ENCODE data around the gene RBM33. TPM values are rescaled to one million over a fixed set of nuclear protein-coding genes. Genes with fewer than 3 reads are reported as not detected.
"Not testable (repeated sequence)": the region's sequence is repeated elsewhere in the genome, so short reads cannot be mapped to it uniquely, and the experiment has no call there.

RBM33 gene
- polyA plus RNA-seq, 1 donor (not counting 4 experiments of a cell fraction or from before 2014, with no cell fraction given): 8.9 TPM

GRCh38 chr7:155685791-155686160, 41.3 kb downstream of the RBM33 start:
- no peaks in the 10 kb centered on the region for H4K20me1 ChIP-seq (ENCODE audit: control insufficient read depth, extremely low read depth, insufficient read depth, low read length)
- H3K9me3 ChIP-seq (ENCODE audit: control insufficient read depth, low read depth, low read length): no peaks in the 10 kb centered on the region
- H3K4me3 ChIP-seq (ENCODE audit: control insufficient read depth in 2 of 3, extremely low read depth in 1 of 3, insufficient read depth in 2 of 3, low read depth in 1 of 3, low read length in 3 of 3): no peak overlapping the region
- FAIRE-seq: no peak
- H3K36me3 ChIP-seq (ENCODE audit: control insufficient read depth in 2 of 2, extremely low read depth in 1 of 2, insufficient read depth in 2 of 2, low read length in 2 of 2): peaks cover 6 to 8% of the 10 kb centered on the region in 2 experiments
- H3K27me3 ChIP-seq (ENCODE audit: control insufficient read depth, extremely low read depth, insufficient read depth, low read length): no peaks in the 10 kb centered on the region
- DNase-seq (ENCODE audit: low read depth, low spot score): no peak
- H3K4me1 ChIP-seq (ENCODE audit: control insufficient read depth, extremely low read depth, insufficient read depth, low read length): no peaks in the 10 kb centered on the region
- H2AFZ ChIP-seq (ENCODE audit: control insufficient read depth, low read length): no peak overlapping the region
- H3K9ac ChIP-seq (ENCODE audit: control insufficient read depth, extremely low read depth, insufficient read depth, low read length): no peak overlapping the region
- dilution Hi-C loops (cut with MboI; ENCODE audit: extremely low pct_ligation_motif_present, low sequenced_read_pairs): no loop called here
- H3K4me2 ChIP-seq (ENCODE audit: control insufficient read depth, extremely low read depth, insufficient read depth, low read depth, low read length): no peak overlapping the region
- no peaks in the 10 kb centered on the region for H3K9me1 ChIP-seq (ENCODE audit: control insufficient read depth, extremely low read depth, insufficient read depth, low read length)
- TF ChIP-seq, protein P1, sequence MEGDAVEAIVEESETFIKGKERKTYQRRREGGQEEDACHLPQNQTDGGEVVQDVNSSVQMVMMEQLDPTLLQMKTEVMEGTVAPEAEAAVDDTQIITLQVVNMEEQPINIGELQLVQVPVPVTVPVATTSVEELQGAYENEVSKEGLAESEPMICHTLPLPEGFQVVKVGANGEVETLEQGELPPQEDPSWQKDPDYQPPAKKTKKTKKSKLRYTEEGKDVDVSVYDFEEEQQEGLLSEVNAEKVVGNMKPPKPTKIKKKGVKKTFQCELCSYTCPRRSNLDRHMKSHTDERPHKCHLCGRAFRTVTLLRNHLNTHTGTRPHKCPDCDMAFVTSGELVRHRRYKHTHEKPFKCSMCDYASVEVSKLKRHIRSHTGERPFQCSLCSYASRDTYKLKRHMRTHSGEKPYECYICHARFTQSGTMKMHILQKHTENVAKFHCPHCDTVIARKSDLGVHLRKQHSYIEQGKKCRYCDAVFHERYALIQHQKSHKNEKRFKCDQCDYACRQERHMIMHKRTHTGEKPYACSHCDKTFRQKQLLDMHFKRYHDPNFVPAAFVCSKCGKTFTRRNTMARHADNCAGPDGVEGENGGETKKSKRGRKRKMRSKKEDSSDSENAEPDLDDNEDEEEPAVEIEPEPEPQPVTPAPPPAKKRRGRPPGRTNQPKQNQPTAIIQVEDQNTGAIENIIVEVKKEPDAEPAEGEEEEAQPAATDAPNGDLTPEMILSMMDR (optimal IDR thresholded peaks at IDR 0.05 in 1 of 3, IDR thresholded peaks at IDR 0.05 in 1 of 3, conservative IDR thresholded peaks at IDR 0.05 in 1 of 3; ENCODE audit: extremely low read depth in 1 of 3, insufficient read depth in 2 of 3, low read length in 3 of 3): no peak
- no peak for TF ChIP-seq EZH2 (IDR thresholded peaks at IDR 0.05; ENCODE audit: low read length)
- peaks cover 49% of the 10 kb centered on the region for H3K79me2 ChIP-seq (ENCODE audit: control insufficient read depth, insufficient read depth, low read length)
- no peak overlapping the region for H3K27ac ChIP-seq (ENCODE audit: control insufficient read depth, insufficient read depth, low read length)

- dilution Hi-C loops (cut with MboI; ENCODE audit: extremely low pct_ligation_motif_present, low sequenced_read_pairs); H4K20me1 ChIP-seq (ENCODE audit: control insufficient read depth, extremely low read depth, insufficient read depth, low read length); H3K4me1 ChIP-seq (ENCODE audit: control insufficient read depth, extremely low read depth, insufficient read depth, low read length); H3K27ac ChIP-seq (ENCODE audit: control insufficient read depth, insufficient read depth, low read length); H3K4me3 ChIP-seq (ENCODE audit: control insufficient read depth in 2 of 3, extremely low read depth in 1 of 3, insufficient read depth in 2 of 3, low read depth in 1 of 3, low read length in 3 of 3); H3K4me2 ChIP-seq (ENCODE audit: control insufficient read depth, extremely low read depth, insufficient read depth, low read depth, low read length); H3K27me3 ChIP-seq (ENCODE audit: control insufficient read depth, extremely low read depth, insufficient read depth, low read length); H3K9ac ChIP-seq (ENCODE audit: control insufficient read depth, extremely low read depth, insufficient read depth, low read length); H3K9me3 ChIP-seq (ENCODE audit: control insufficient read depth, low read depth, low read length); FAIRE-seq; H3K36me3 ChIP-seq (ENCODE audit: control insufficient read depth in 2 of 2, extremely low read depth in 1 of 2, insufficient read depth in 2 of 2, low read length in 2 of 2); DNase-seq (ENCODE audit: low read depth, low spot score); H2AFZ ChIP-seq (ENCODE audit: control insufficient read depth, low read length); H3K9me1 ChIP-seq (ENCODE audit: control insufficient read depth, extremely low read depth, insufficient read depth, low read length): not testable (repeated sequence)
- peaks cover 51% of the 10 kb centered on the region for H3K79me2 ChIP-seq (ENCODE audit: control insufficient read depth, insufficient read depth, low read length)
These were observed 42.3 kb downstream of the RBM33 start for GRCh38 chr7:155686620-155687324.

GRCh38 chr7:155688237-155688636, 43.8 kb downstream of the RBM33 start:
- H3K4me2 ChIP-seq (ENCODE audit: control insufficient read depth, extremely low read depth, insufficient read depth, low read depth, low read length); H4K20me1 ChIP-seq (ENCODE audit: control insufficient read depth, extremely low read depth, insufficient read depth, low read length); dilution Hi-C loops (cut with MboI; ENCODE audit: extremely low pct_ligation_motif_present, low sequenced_read_pairs); H3K4me1 ChIP-seq (ENCODE audit: control insufficient read depth, extremely low read depth, insufficient read depth, low read length); H3K9me3 ChIP-seq (ENCODE audit: control insufficient read depth, low read depth, low read length); DNase-seq (ENCODE audit: low read depth, low spot score); H3K27me3 ChIP-seq (ENCODE audit: control insufficient read depth, extremely low read depth, insufficient read depth, low read length); FAIRE-seq; H2AFZ ChIP-seq (ENCODE audit: control insufficient read depth, low read length); H3K4me3 ChIP-seq (ENCODE audit: control insufficient read depth in 2 of 3, extremely low read depth in 1 of 3, insufficient read depth in 2 of 3, low read depth in 1 of 3, low read length in 3 of 3); H3K9ac ChIP-seq (ENCODE audit: control insufficient read depth, extremely low read depth, insufficient read depth, low read length); H3K27ac ChIP-seq (ENCODE audit: control insufficient read depth, insufficient read depth, low read length); H3K9me1 ChIP-seq (ENCODE audit: control insufficient read depth, extremely low read depth, insufficient read depth, low read length); H3K36me3 ChIP-seq (ENCODE audit: control insufficient read depth in 2 of 2, extremely low read depth in 1 of 2, insufficient read depth in 2 of 2, low read length in 2 of 2): not testable (repeated sequence)
- peaks cover 50% of the 10 kb centered on the region for H3K79me2 ChIP-seq (ENCODE audit: control insufficient read depth, insufficient read depth, low read length)

DNA sequence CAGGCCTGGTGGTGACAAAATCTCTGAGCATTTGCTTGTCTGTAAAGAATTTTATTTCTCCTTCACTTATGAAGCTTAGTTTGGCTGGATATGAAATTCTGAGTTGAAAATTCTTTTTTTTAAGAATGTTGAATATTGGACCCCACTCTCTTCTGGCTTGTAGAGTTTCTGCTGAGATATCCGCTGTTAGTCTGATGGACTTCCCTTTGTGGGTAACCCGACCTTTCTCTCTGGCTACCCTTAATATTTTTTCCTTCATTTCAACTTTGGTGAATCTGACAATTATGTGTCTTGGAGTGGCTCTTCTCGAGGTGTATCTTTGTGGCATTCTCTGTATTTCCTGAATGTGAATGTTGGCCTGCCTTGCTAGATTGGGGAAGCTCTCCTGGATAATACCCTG, 46.2 kb downstream of the RBM33 start:
- H3K9ac ChIP-seq (ENCODE audit: control insufficient read depth, extremely low read depth, insufficient read depth, low read length); H3K9me3 ChIP-seq (ENCODE audit: control insufficient read depth, low read depth, low read length); H4K20me1 ChIP-seq (ENCODE audit: control insufficient read depth, extremely low read depth, insufficient read depth, low read length); H3K4me1 ChIP-seq (ENCODE audit: control insufficient read depth, extremely low read depth, insufficient read depth, low read length); DNase-seq (ENCODE audit: low read depth, low spot score); H3K27me3 ChIP-seq (ENCODE audit: control insufficient read depth, extremely low read depth, insufficient read depth, low read length); dilution Hi-C loops (cut with MboI; ENCODE audit: extremely low pct_ligation_motif_present, low sequenced_read_pairs); H3K4me2 ChIP-seq (ENCODE audit: control insufficient read depth, extremely low read depth, insufficient read depth, low read depth, low read length); H3K9me1 ChIP-seq (ENCODE audit: control insufficient read depth, extremely low read depth, insufficient read depth, low read length); H3K36me3 ChIP-seq (ENCODE audit: control insufficient read depth in 2 of 2, extremely low read depth in 1 of 2, insufficient read depth in 2 of 2, low read length in 2 of 2); FAIRE-seq; H2AFZ ChIP-seq (ENCODE audit: control insufficient read depth, low read length); H3K4me3 ChIP-seq (ENCODE audit: control insufficient read depth in 2 of 3, extremely low read depth in 1 of 3, insufficient read depth in 2 of 3, low read depth in 1 of 3, low read length in 3 of 3); H3K27ac ChIP-seq (ENCODE audit: control insufficient read depth, insufficient read depth, low read length): not testable (repeated sequence)
- H3K79me2 ChIP-seq (ENCODE audit: control insufficient read depth, insufficient read depth, low read length): peaks cover 47% of the 10 kb centered on the region
